A549 treated with Hydrocortisone at 1 μM for 4 hours (cell line): ENCODE results near the gene ELMOD3. TPM values are rescaled to one million over a fixed set of nuclear protein-coding genes. Genes with fewer than 3 reads are reported as not detected.

ENCODE experiments used
- total RNA-seq: library from RNA; stranded (reverse); fragments of 200-300 nt; extraction: Qiagen RNA extraction; gene quantifications from 5 replicates; pipeline ENCODE4 v1.2.3, GENCODE V29; 2022

ELMOD3 gene
- 10.6 to 15.2 TPM (median 11.6 TPM) in 5 replicates for total RNA-seq

GRCh38 chr2:85354286-85355072, at the start of gene ELMOD3, which contains the start of gene RETSAT:
Gene ELMOD3, plus strand, starts transcription at chr2:85354769. Its CDS starts 2,430 bp downstream, at chr2:85357199.
Gene RETSAT, minus strand, starts transcription at chr2:85354528. Its CDS starts 21 bp downstream, at chr2:85354507.

GRCh38 chr2:85327822-85328617, 26.5 kb upstream of the ELMOD3 start, which contains the start of gene TGOLN2:
Gene TGOLN2, minus strand, starts transcription at chr2:85327989. Its CDS starts 27 bp downstream, at chr2:85327962.

GRCh38 chr2:85409845-85410583, 55.4 kb downstream of the ELMOD3 start, which contains the start of gene CAPG:
Gene CAPG, minus strand, starts transcription at chr2:85410366. Its CDS starts 8,221 bp downstream, at chr2:85402145.

GRCh38 chr2:85418132-85419008, 63.8 kb downstream of the ELMOD3 start, which contains the start of gene SH2D6:
Gene SH2D6, plus strand, starts transcription at chr2:85418714. Its CDS starts 10,752 bp downstream, at chr2:85429466.

Other genes starting within 250 kb of the ELMOD3 start
- 8.5 to 11.5 TPM (median 10.2 TPM) in 5 replicates for gene TCF7L1, start 221.4 kb upstream of the ELMOD3 start, total RNA-seq
- 82.7 to 124 TPM (median 99.2 TPM) in 5 replicates for gene TGOLN2, start 26.8 kb upstream of the ELMOD3 start, total RNA-seq
- 51.4 to 61.3 TPM (median 53.8 TPM) in 5 replicates for gene RETSAT, start 241 bp upstream of the ELMOD3 start, total RNA-seq
- 89.8 to 122 TPM (median 104 TPM) in 5 replicates for gene CAPG, start 55.6 kb downstream of the ELMOD3 start, total RNA-seq
- 0.26 to 1.3 TPM (median 0.81 TPM) in 5 replicates for gene SH2D6, start 63.9 kb downstream of the ELMOD3 start, total RNA-seq
- gene MAT2A, start 184.4 kb downstream of the ELMOD3 start, total RNA-seq = 541 to 655 TPM (median 567 TPM) in 5 replicates
- gene GGCX, start 206.7 kb downstream of the ELMOD3 start, total RNA-seq = 39.5 to 46.3 TPM (median 44.6 TPM) in 5 replicates
- gene VAMP8, start 222.8 kb downstream of the ELMOD3 start, total RNA-seq = 15.1 to 19.3 TPM (median 16.7 TPM) in 5 replicates
- 0.20 to 0.25 TPM in 2 of 5 replicates, not detected in the others for gene VAMP5, start 229.7 kb downstream of the ELMOD3 start, total RNA-seq
- 162 to 196 TPM (median 184 TPM) in 5 replicates for gene RNF181, start 241.0 kb downstream of the ELMOD3 start, total RNA-seq
- gene TMEM150A, start 247.9 kb downstream of the ELMOD3 start, total RNA-seq = 13.4 to 16.0 TPM (median 14.5 TPM) in 5 replicates